ENCODE results near the gene LDB1. TPM values are rescaled to one million over a fixed set of nuclear protein-coding genes. Genes with fewer than 3 reads are reported as not detected.
A peak's percentile ranks its signal among the peaks of the same experiment; 100 is the strongest.

The LDB1 gene
- total RNA-seq, 1 experiment from 2014 or later = 100 TPM

GRCh38 chr10:102114861-102115618 lies 5.1 kb downstream of the LDB1 start (continued):
- TF ChIP-seq ZNF512 (CRISPR knock-in tag; IDR thresholded peaks at IDR 0.05; ENCODE audit: borderline replicate concordance) = no peak
- 0 out of 2 replicates have a peak, but pooled peaks have one; percentile 21 for TF ChIP-seq FOXP4 (CRISPR knock-in tag; IDR thresholded peaks at IDR 0.05)
- peak; percentile 72; the same call in 1 of the 2 replicates for TF ChIP-seq TEAD1 (CRISPR knock-in tag; IDR thresholded peaks at IDR 0.05)
- TF ChIP-seq ERG (CRISPR knock-in tag; IDR thresholded peaks at IDR 0.05) = no peak
- peak; percentile 47; the same call in 1 of the 2 replicates for TF ChIP-seq ZBTB21 (CRISPR knock-in tag; IDR thresholded peaks at IDR 0.05; ENCODE audit: borderline replicate concordance)
- no peak for TF ChIP-seq ZNF281 (CRISPR knock-in tag; IDR thresholded peaks at IDR 0.05)
- TF ChIP-seq SP1 (CRISPR knock-in tag; conservative IDR thresholded peaks at IDR 0.05) = peak; percentile 86
- TF ChIP-seq FOXP1 (CRISPR knock-in tag; IDR thresholded peaks at IDR 0.05; ENCODE audit: borderline replicate concordance) = 0 out of 2 replicates have a peak, but pooled peaks have one; percentile 42
- TF ChIP-seq ZNF532 (CRISPR knock-in tag; IDR thresholded peaks at IDR 0.05; ENCODE audit: borderline replicate concordance) = no peak
- TF ChIP-seq CTCF (IDR thresholded peaks at IDR 0.05) = no peak

Measured in WTC11 (cell line).